Stimulated activated CD4-positive, alpha-beta T cell treated with anti-CD3 and anti-CD28 coated beads, Interleukin-2, amount 100 ng/mL, for 4 hours (primary cell): ENCODE data around the gene SYNDIG1.

ENCODE experiments used
- DNase-seq: peaks from one replicate; pipeline ENCODE4 v3.0.0-alpha.2; 2020; ENCODE audit warnings: low read depth

Gene SYNDIG1

GRCh38 chr20:24634855-24635254 is 165.4 kb downstream of the SYNDIG1 start:
- no peak for DNase-seq

- DNase-seq = no peak
Observed at GRCh38 chr20:24636626-24637025, 167.2 kb downstream of the SYNDIG1 start.

- no peak for DNase-seq
Observed at GRCh38 chr20:24637087-24637486, 167.7 kb downstream of the SYNDIG1 start.

GRCh38 chr20:24637941-24638340 is 168.5 kb downstream of the SYNDIG1 start:
- no peak for DNase-seq

- DNase-seq = no peak
Observed at GRCh38 chr20:24638591-24639548, 169.4 kb downstream of the SYNDIG1 start.

GRCh38 chr20:24640276-24640675 is 170.8 kb downstream of the SYNDIG1 start:
- no peak for DNase-seq

GRCh38 chr20:24640686-24641085 is 171.3 kb downstream of the SYNDIG1 start:
- no peak for DNase-seq

GRCh38 chr20:24643731-24644626 is 174.6 kb downstream of the SYNDIG1 start:
- no peak for DNase-seq

GRCh38 chr20:24646321-24646720 is 176.9 kb downstream of the SYNDIG1 start:
- DNase-seq = no peak

- no peak for DNase-seq
Observed at GRCh38 chr20:24647713-24648112, 178.3 kb downstream of the SYNDIG1 start.

GRCh38 chr20:24648481-24648880 is 179.1 kb downstream of the SYNDIG1 start:
- DNase-seq = no peak

GRCh38 chr20:24648919-24649318 is 179.5 kb downstream of the SYNDIG1 start:
- DNase-seq = no peak

GRCh38 chr20:24649787-24650490 is 180.5 kb downstream of the SYNDIG1 start:
- DNase-seq = no peak

GRCh38 chr20:24651171-24651975 is 181.9 kb downstream of the SYNDIG1 start:
- no peak for DNase-seq

GRCh38 chr20:24651976-24652345 is 182.5 kb downstream of the SYNDIG1 start:
- DNase-seq = no peak

- no peak for DNase-seq
Observed at GRCh38 chr20:24653306-24653705, 183.9 kb downstream of the SYNDIG1 start.

- DNase-seq = no peak
Observed at GRCh38 chr20:24654425-24654824, 185.0 kb downstream of the SYNDIG1 start.

- DNase-seq = no peak
Observed at GRCh38 chr20:24656391-24656790, 187.0 kb downstream of the SYNDIG1 start.

GRCh38 chr20:24657196-24657595 is 187.8 kb downstream of the SYNDIG1 start:
- DNase-seq = no peak

GRCh38 chr20:24657878-24658620 is 188.6 kb downstream of the SYNDIG1 start:
- DNase-seq = no peak
